GM13977 (cell line): ENCODE measurements around the gene STMN3.

ENCODE experiments used
- DNase-seq: peaks from one replicate; pipeline ENCODE4 v3.0.0; 2012; ENCODE audit warnings: low spot score
- CTCF ChIP-seq: IDR thresholded peaks from 2 replicates; pipeline ENCODE4 v1.5.1; 2012; ENCODE audit warnings: mild to moderate bottlenecking, control low read depth; ENCODE audit not compliant: insufficient read depth; ENCODE audit errors: extremely low read depth, missing control alignments
- in situ Hi-C: fragments of 300-500 bp; cut with MboI; formaldehyde crosslinking; loops from one replicate; pipeline ENCODE4 v1.12.0; 2022; ENCODE audit warnings: low sequenced_read_pairs, low pct_unique_long_range_greater_than_20kb, mixed read lengths, inconsistent platforms; ENCODE audit not compliant: unreplicated experiment

Gene STMN3

GRCh38 chr20:63691711-63692435 is 38.6 kb upstream of the STMN3 start:
- in situ Hi-C loops = no loop called here
- no peak for DNase-seq
- no peak for TF ChIP-seq CTCF

GRCh38 chr20:63690898-63691710 is 37.9 kb upstream of the STMN3 start:
- no peak for TF ChIP-seq CTCF
- DNase-seq = no peak
- in situ Hi-C loops = no loop called here

- in situ Hi-C loops = no loop called here
- TF ChIP-seq CTCF = no peak
- no peak for DNase-seq
These were observed 37.0 kb upstream of the STMN3 start for GRCh38 chr20:63690003-63690897.

GRCh38 chr20:63689046-63690002 is 36.1 kb upstream of the STMN3 start:
- DNase-seq = no peak
- no peak for TF ChIP-seq CTCF
- in situ Hi-C loops = no loop called here

DNA sequence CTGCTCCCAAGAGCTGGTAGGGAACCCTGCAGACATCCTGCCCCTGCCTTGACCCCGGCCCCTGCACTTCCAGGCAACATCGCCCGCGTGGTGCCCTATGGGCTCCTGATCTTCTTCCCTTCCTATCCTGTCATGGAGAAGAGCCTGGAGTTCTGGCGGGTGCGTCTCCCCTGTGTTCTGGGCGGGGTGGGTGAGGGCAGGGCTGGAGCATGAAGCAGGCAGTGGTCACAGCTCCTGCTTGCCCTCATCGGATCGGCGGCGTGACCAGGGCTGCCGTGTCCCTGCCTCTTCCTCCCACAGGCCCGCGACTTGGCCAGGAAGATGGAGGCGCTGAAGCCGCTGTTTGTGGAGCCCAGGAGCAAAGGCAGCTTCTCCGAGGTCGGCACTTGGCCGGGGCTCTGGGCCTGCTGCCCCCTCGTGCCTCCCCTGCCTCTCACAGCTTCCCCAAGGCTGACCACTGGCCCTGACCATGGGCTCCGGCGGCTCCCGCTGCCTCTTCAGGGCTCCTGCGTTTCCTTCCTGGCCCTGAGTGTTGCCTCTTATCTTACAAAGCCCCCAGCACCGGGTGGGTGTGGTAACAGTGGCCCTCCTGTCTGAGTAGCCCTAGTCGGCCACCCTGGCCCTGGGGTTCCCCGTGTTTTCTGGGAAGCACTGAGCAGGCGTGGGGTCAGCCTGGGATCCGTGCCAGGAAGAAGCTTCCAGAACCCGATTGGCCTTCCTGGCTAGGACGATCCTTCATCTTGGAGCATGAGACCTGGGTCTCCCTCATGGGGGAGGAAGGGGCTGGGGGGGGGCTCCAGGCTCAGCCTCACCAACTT is 35.2 kb upstream of the STMN3 start:
- no peak for DNase-seq
- no peak for TF ChIP-seq CTCF
- in situ Hi-C loops = no loop called here
